ENCODE results near the gene BLID. TPM values are rescaled to one million over a fixed set of nuclear protein-coding genes. Genes with fewer than 3 reads are reported as not detected.

Gene BLID
- total RNA-seq, 1 experiment from 2014 or later = not detected

DNA sequence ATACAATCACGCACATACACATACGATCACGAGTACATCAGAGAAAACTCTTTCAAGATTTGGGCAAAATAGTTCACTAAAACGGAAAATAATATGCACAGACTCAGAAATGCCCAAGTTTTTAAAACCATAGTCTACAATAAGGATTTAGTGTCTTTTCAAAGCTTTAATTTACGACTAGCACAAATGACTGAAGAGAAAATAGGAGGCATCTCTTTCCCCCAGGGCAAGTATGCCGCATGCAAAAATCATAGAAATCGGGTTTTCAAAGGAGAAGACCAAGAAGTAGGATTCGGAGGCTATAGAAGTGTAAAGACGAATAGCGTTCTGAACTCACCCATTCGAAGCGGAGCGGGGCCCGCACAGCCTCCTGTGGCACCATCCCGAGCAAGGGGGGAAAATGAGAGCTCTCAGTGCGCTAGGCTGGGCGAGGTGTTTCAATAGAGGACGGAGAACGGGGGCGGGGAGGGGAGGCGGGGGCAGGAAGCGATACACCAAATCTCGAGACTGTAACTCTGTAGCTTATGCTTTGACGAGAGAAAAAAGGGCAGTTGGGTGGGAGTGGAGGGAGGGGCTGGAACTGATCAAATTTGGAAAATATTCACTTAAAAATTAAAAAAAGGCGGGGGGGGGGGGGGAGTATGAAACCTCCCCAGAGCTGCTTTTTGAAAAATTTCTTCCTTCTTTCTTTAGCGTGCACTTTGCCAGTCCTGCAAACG, 15.8 kb downstream of the BLID start:
- H3K4me2 ChIP-seq (ENCODE audit: insufficient read depth, insufficient read length, low read length) = peak overlapping the region; percentile 39
- Mint-ChIP-seq H3K27ac (no peak overlapping the region), H3K4me1 (peaks cover 33 to 40% of the 10 kb centered on the region in 2 experiments), H3K27me3 (ENCODE audit: low read depth) (peaks cover 23% of the 10 kb centered on the region), H3K9me3 (no peaks in the 10 kb centered on the region), H3K4me3 (peak overlapping the region in 1 of 2 experiments; percentile 72), H3K36me3 (ENCODE audit: insufficient read depth in 1 of 3, low read depth in 3 of 3) (no peaks in the 10 kb centered on the region)
- WGBS (ENCODE audit: extremely low coverage, insufficient read length, low lambda C conversion rate) = no CpG with 5 or more reads among the region's 27 CpGs
- no peak overlapping the region for H2BK120ac ChIP-seq (ENCODE audit: low read depth, low read length, poor library complexity, severe bottlenecking)
- no peak overlapping the region for H4K91ac ChIP-seq (ENCODE audit: insufficient read length, low read depth, low read length)
- no peak overlapping the region for H2AK5ac ChIP-seq (ENCODE audit: insufficient read length, low read length)
- H3K27me3 ChIP-seq (ENCODE audit: insufficient read depth, low read length) = no peaks in the 10 kb centered on the region; the same call in 1 of the 2 replicates
- H3T11ph ChIP-seq (ENCODE audit: low read length) = no peak overlapping the region
- peaks cover 2% of the 10 kb centered on the region; the same call in 1 of the 2 replicates for H3K4me1 ChIP-seq (ENCODE audit: insufficient read depth, low read length)
- no peak overlapping the region for H4K5ac ChIP-seq (ENCODE audit: insufficient read length, low read depth, low read length)
- H2BK12ac ChIP-seq (ENCODE audit: insufficient read length, low read depth, low read length) = no peak overlapping the region
- H3K23me2 ChIP-seq (ENCODE audit: insufficient read length, low read depth, low read length, poor library complexity, severe bottlenecking) = peaks cover 9% of the 10 kb centered on the region
- TF ChIP-seq, protein P1, sequence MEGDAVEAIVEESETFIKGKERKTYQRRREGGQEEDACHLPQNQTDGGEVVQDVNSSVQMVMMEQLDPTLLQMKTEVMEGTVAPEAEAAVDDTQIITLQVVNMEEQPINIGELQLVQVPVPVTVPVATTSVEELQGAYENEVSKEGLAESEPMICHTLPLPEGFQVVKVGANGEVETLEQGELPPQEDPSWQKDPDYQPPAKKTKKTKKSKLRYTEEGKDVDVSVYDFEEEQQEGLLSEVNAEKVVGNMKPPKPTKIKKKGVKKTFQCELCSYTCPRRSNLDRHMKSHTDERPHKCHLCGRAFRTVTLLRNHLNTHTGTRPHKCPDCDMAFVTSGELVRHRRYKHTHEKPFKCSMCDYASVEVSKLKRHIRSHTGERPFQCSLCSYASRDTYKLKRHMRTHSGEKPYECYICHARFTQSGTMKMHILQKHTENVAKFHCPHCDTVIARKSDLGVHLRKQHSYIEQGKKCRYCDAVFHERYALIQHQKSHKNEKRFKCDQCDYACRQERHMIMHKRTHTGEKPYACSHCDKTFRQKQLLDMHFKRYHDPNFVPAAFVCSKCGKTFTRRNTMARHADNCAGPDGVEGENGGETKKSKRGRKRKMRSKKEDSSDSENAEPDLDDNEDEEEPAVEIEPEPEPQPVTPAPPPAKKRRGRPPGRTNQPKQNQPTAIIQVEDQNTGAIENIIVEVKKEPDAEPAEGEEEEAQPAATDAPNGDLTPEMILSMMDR (conservative IDR thresholded peaks at IDR 0.05) = no peak
- H3K14ac ChIP-seq (ENCODE audit: insufficient read depth, low read length) = no peak overlapping the region
- H3K79me2 ChIP-seq (ENCODE audit: insufficient read depth, low read length) = no peaks in the 10 kb centered on the region
- peak; percentile 67 for DNase-seq
- H2BK20ac ChIP-seq (ENCODE audit: low read depth, low read length, poor library complexity, severe bottlenecking) = no peak overlapping the region
- no peaks in the 10 kb centered on the region for H3K9me3 ChIP-seq (ENCODE audit: control insufficient read depth, low read depth, low read length)
- no peak overlapping the region for H3K18ac ChIP-seq (ENCODE audit: insufficient read length, low read depth, low read length)
- H2AFZ ChIP-seq (ENCODE audit: low read length) = peak overlapping the region; percentile 71
- no peak overlapping the region for H3K56ac ChIP-seq (ENCODE audit: insufficient read length, low read depth, low read length)
- H2BK15ac ChIP-seq (ENCODE audit: low read depth, low read length) = no peak overlapping the region
- H4K20me1 ChIP-seq (ENCODE audit: control insufficient read depth, insufficient read depth, insufficient read length) = no peaks in the 10 kb centered on the region
- H3K27ac ChIP-seq (ENCODE audit: insufficient read length, low read depth, low read length) = no peak overlapping the region
- no peak overlapping the region for H3K9ac ChIP-seq (ENCODE audit: extremely low read depth, insufficient read length, low read length)
- H2BK5ac ChIP-seq (ENCODE audit: insufficient read length, low read length) = no peak overlapping the region
- H3K4ac ChIP-seq (ENCODE audit: low read depth, low read length) = no peak overlapping the region
- no peak overlapping the region for H4K8ac ChIP-seq (replicated peaks; ENCODE audit: insufficient read length, low read depth, low read length)
- no peak overlapping the region for H3K23ac ChIP-seq (ENCODE audit: insufficient read length, low read depth, low read length)
- no peaks in the 10 kb centered on the region for H3K79me1 ChIP-seq (ENCODE audit: insufficient read depth, low read depth, low read length, poor library complexity, severe bottlenecking)
